HS-5 (cell line): ENCODE results near the gene SDCBP2.

Experiments used
- DNase-seq: peaks from one replicate; pipeline ENCODE4 v3.0.0-alpha.2; 2012; ENCODE audit warnings: low read depth

Gene SDCBP2

GRCh38 chr20:1296117-1296610 lies 32.8 kb downstream of the SDCBP2 start:
- no peak for DNase-seq

GRCh38 chr20:1295276-1295930 lies 33.5 kb downstream of the SDCBP2 start:
- no peak for DNase-seq

- no peak for DNase-seq
Observed at GRCh38 chr20:1294497-1294896, 34.4 kb downstream of the SDCBP2 start.

GRCh38 chr20:1293641-1294379 lies 35.1 kb downstream of the SDCBP2 start:
- no peak for DNase-seq

- no peak for DNase-seq
Observed at GRCh38 chr20:1292620-1293019, 36.3 kb downstream of the SDCBP2 start.

DNA sequence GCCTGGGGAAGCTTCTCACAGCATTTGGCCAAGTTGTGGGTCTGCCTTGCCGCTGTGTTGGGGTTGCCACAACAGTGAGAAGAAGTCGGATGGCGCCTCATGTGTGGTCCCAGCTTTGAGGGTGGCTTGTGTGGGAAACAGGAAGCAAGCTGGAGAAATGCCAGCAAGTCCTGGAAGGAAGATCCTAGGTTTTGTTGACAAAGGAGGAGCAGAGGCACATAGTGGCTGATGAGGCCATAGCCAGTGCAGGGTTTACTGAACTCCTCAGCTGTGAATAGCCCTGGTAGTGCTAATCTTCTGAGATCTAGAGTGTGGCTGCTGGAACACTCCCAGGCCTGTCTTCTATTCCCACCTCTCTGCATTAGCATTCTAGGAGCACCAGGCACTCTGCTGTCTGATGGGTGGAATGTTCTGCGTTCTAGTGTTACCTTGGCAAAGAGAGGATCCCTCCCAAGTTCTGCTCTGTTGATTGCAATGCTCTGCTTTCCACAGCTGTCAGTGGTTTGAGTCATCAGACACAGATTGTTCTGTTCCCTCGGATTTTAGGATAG lies 37.7 kb downstream of the SDCBP2 start:
- DNase-seq = no peak

DNA sequence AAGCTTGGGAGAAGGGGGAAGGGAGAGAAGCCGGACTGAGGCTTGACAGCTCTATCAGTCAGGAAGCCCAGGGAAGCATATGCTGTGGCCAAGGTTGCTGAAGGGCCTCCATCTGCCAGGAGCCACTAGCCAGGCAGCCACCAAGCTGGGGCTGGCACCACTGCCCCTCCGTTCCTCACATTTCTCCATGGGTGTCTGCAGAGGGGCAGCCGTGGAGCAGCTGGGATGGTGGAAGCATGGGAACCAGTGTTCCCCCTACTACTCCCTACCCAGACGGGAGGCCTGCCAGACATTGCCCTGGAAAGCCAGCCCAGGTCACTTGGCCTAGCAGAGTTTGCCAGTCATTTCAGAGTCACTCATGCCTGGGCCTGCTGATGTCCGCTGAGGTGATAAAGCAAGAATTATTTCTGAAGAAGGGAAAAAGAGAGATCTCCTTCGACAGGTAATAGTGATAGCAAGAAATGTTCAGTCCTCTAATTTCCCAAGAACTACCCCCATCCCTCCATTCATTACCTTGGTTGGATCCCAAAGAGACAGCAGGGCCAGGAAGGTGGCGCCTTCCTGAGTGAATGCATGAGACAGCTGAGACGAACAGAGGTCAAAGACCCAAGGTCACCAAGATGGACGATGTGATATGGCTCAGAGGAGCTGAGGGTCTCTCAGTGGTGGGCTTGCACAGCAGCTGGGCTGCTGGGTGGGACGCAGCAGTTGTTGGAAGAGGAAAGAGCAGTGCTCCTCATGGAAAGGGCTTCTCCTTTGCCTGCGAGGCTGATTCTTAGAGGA lies 41.0 kb downstream of the SDCBP2 start:
- DNase-seq = no peak

DNA sequence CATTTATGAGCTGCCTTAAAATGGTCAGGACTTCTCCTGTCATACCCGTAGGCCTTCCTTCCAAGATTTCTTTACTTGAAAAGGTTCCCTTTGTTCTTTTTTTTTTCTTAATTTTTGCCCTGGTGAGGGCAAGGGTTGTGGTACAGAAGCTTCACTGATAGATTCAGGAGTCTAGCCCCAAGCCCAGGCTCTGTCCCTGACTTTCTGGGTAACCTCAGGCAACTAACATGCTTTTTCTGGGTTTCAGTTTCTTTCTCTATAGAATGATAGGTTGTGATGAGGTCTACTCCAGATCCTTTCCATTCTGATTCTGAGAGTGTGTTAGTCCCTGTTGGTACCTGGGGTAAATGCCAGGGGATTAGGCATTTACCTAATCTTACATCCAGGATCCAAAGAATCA lies 41.6 kb downstream of the SDCBP2 start:
- DNase-seq = no peak

- DNase-seq = no peak
Observed at GRCh38 chr20:1286267-1287024, 42.5 kb downstream of the SDCBP2 start.

DNA sequence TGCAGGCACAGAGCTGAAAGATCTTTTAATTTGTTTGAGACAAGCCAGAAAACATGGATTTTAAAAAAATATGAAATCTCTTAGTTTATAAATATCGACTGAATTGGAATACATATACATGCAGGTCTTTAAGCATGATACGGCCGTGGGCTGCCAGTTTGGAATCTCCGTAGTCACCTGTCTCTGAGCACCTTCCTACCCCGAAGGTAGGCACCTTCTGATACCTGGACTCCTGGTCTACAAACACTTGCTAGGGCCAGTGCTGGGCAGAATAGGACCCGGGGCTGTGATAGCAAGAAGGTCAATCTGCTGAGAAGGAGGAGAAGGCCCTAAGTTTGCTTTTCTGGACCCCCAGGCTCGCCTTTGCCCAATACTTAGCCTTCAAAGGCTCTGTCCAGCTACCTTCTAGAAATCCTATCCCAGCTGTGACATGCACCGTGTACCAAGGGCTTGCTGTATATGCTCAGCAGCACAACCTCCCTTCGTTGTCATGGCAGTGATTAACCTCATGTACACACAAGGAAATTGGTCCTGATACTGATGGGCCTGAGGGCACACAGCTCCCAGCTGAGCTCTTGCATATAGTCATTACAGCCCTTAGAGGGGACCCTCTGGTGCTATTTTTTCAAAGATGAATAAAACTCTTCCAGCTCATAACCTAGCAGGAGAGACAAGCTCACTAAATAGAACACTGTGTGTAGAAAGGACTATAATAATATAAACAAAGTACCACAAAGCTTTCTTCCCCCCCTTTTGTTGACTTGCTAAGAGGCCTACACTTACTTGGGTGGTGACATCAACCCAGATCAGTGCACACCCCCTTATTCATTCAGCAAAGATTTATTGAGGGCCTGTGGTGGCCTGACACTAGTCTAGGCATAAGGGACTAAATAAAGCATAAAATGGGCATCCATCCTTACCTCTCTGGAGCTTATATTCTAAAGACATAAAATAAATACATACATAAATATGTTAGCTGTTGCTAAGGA lies 45.1 kb downstream of the SDCBP2 start:
- no peak for DNase-seq

- DNase-seq = no peak
Observed at GRCh38 chr20:1282966-1283365, 46.0 kb downstream of the SDCBP2 start.

- no peak for DNase-seq
Observed at GRCh38 chr20:1281279-1282057, 47.5 kb downstream of the SDCBP2 start.

DNA sequence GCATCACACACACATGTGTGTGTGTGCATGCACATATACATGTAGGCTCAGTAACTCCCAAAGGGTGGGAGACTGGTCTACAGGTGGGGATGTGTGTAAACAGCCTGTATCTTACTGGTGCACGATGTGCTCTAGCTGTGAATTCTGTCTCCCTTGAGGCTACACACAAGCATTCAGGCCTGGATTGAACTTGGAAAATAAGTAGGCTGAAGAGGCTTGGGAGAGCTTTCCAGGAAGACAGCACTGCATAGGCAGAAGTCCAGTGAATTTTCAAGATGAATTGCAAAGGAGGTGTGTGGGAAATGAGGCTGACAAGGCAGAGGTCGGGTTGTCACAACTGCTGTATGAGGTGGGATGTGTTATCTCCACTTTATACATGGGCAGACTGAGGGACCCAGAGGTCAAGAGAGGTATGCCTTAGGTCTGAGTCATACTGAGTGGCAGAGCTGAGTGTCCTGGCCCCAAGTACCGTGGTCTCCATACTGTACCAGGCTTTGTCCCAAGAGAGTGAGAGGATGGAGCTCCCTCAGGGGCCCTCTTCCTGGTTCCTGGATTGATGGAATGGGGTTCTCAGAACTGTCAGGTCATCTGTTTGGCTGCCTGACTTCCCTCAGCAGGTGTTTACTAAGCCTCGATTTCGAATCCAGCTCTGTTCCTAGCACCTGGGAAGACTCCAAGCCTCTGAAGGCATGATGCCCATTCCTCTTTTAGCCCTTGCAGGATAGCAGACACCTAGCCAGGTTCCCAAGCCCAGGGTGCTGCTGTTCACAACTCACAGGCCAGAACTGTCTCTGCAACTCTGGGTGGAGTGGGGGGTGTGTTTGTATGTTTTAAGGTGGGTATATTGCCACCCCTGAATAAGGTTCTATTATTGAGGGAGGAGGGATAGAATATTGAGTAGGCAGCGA lies 48.5 kb downstream of the SDCBP2 start:
- DNase-seq = no peak

GRCh38 chr20:1278993-1279392 lies 49.9 kb downstream of the SDCBP2 start:
- no peak for DNase-seq

- DNase-seq = no peak
Observed at GRCh38 chr20:1277529-1278322, 51.2 kb downstream of the SDCBP2 start.

DNA sequence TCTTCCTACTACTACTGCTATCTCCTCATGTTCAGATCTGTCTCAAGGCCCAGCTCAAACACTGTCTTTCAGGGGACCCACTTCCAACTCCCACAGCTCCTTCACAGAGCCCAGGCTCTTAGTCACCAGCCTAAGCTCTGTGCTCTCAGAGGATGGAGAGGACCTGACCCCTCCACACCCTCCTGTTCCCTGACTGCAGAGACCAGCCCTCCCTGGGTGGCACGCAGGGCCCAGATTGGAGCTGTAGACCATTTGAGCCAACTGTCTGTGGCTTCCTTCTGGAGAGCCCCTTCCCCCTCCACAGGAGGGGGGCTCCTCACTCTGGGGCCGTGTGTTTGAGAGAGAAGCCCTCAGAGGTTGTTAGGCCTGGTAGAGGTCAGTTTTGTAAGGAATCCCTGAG lies 53.0 kb downstream of the SDCBP2 start:
- DNase-seq = no peak

DNA sequence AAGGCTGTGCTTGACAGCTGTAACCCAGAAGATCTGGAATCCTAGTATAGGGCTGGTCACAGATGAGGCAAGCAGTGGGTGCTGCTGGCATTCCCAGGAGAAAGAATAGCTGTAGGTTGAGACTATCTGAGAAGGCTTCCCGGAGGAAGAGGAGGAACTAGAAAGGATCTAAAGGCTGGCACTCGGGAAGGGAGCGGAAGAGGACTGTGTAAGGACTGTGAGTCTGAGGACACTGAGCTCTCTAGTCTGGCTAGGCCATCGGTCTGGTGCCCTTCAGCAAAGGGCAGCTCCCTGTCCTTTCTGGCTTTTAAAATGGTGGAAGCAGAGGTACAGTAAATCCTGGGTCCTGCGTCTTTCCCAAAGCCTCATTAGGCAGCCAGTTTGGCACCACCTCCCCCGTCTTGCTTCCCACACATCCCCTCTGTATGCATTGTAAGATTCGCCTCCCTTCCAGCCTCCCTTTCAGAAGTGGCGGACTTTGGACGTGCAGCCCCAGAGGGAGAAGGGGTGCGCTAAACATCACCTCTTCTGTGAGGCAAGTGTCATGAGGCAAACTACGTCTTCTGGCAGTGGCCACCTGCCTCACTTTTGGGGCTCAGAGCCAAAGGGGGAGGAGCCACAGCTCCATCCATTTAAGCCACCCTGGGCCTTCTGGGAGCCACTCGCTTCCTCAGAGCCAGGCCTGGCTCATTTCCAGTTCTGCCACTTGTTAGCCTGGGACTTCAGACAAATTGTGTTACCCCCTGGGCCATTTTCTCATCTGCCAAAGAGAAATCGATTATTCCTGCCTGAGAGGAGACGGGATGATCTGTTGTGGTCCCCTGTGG lies 54.2 kb downstream of the SDCBP2 start:
- no peak for DNase-seq
